GM13976 (cell line): ENCODE measurements around the gene CBX7.

Source experiments
- DNase-seq: peaks from one replicate; pipeline ENCODE4 v3.0.0; 2012; ENCODE audit warnings: low spot score
- CTCF ChIP-seq: IDR thresholded peaks from 2 replicates; pipeline ENCODE4 v1.5.1; 2012; ENCODE audit warnings: borderline replicate concordance, mild to moderate bottlenecking; ENCODE audit not compliant: insufficient read depth; ENCODE audit errors: extremely low read depth, missing control alignments, control extremely low read depth
- in situ Hi-C: fragments of 300-500 bp; cut with MboI; formaldehyde crosslinking; loops from one replicate; pipeline ENCODE4 v1.12.0; 2022; ENCODE audit warnings: low sequenced_read_pairs, mixed read lengths, inconsistent platforms; ENCODE audit not compliant: unreplicated experiment

The CBX7 gene

GRCh38 chr22:39115570-39115969 lies 36.9 kb downstream of the CBX7 start:
- no peak for DNase-seq
- in situ Hi-C loops, result loop anchor here (5.0 kb wide), 1 partner anchor 103 kb away; the partner anchor contains the start of gene APOBEC3C
- TF ChIP-seq CTCF, result no peak

- in situ Hi-C loops, result no loop called here
- no peak for TF ChIP-seq CTCF
- no peak for DNase-seq
Observed at GRCh38 chr22:39114112-39114511, 38.4 kb downstream of the CBX7 start.

GRCh38 chr22:39110631-39111561 lies 41.6 kb downstream of the CBX7 start:
- no peak for DNase-seq
- no peak for TF ChIP-seq CTCF
- in situ Hi-C loops, result no loop called here

- TF ChIP-seq CTCF, result no peak
- in situ Hi-C loops, result no loop called here
- no peak for DNase-seq
Observed at GRCh38 chr22:39109361-39109760, 43.1 kb downstream of the CBX7 start.

GRCh38 chr22:39108487-39108886 lies 44.0 kb downstream of the CBX7 start:
- no peak for DNase-seq
- no peak for TF ChIP-seq CTCF
- in situ Hi-C loops, result no loop called here

GRCh38 chr22:39106326-39106725 lies 46.2 kb downstream of the CBX7 start:
- in situ Hi-C loops, result no loop called here
- no peak for DNase-seq
- TF ChIP-seq CTCF, result no peak

- no peak for TF ChIP-seq CTCF
- no peak for DNase-seq
- in situ Hi-C loops, result no loop called here
Observed at GRCh38 chr22:39103431-39103830, 49.0 kb downstream of the CBX7 start.
